DMS 273 (cell line): Measurements from ENCODE around the gene CEP55.
A peak's percentile ranks its signal among the peaks of the same experiment; 100 is the strongest.
"Not testable (repeated sequence)": the region's sequence is repeated elsewhere in the genome, so short reads cannot be mapped to it uniquely, and the experiment has no call there.

Source experiments
- DNase-seq: peaks from one replicate; lab custom pipeline; 2025; ENCODE audit not compliant: unreplicated experiment; lab: John Stamatoyannopoulos, UW

CEP55 gene

GRCh38 chr10:93496322-93497041 is at the start of gene CEP55:
CEP55 (plus strand) TSS chr10:93496612; CDS start chr10:93500052, 3,440 bp downstream.
- peak; percentile 96 for DNase-seq

- DNase-seq = no peak
Measured at GRCh38 chr10:93447019-93447418, 49.4 kb upstream of the CEP55 start.

GRCh38 chr10:93447970-93448369 is 48.4 kb upstream of the CEP55 start:
- DNase-seq = no peak

GRCh38 chr10:93451244-93451947 is 45.0 kb upstream of the CEP55 start:
- DNase-seq = no peak

GRCh38 chr10:93452143-93452542 is 44.3 kb upstream of the CEP55 start:
- peak; percentile 9 for DNase-seq

- DNase-seq = no peak
Measured at GRCh38 chr10:93454146-93454545, 42.3 kb upstream of the CEP55 start.

GRCh38 chr10:93454736-93455135 is 41.7 kb upstream of the CEP55 start:
- DNase-seq = no peak

GRCh38 chr10:93456480-93456879 is 39.9 kb upstream of the CEP55 start:
- no peak for DNase-seq

GRCh38 chr10:93457511-93457910 is 38.9 kb upstream of the CEP55 start:
- no peak for DNase-seq

GRCh38 chr10:93458821-93459257 is 37.6 kb upstream of the CEP55 start:
- DNase-seq = peak; percentile 16

- no peak for DNase-seq
Measured at GRCh38 chr10:93459466-93459865, 36.9 kb upstream of the CEP55 start.

GRCh38 chr10:93461109-93461806 is 35.2 kb upstream of the CEP55 start:
- DNase-seq = no peak

GRCh38 chr10:93461807-93462178 is 34.6 kb upstream of the CEP55 start:
- DNase-seq = peak; percentile 37

- DNase-seq = no peak
Measured at GRCh38 chr10:93462371-93462770, 34.0 kb upstream of the CEP55 start.

GRCh38 chr10:93462881-93463280 is 33.5 kb upstream of the CEP55 start:
- DNase-seq = no peak

GRCh38 chr10:93463723-93464476 is 32.5 kb upstream of the CEP55 start:
- peak; percentile 32 for DNase-seq

GRCh38 chr10:93464776-93465388 is 31.5 kb upstream of the CEP55 start:
- DNase-seq = no peak

GRCh38 chr10:93465806-93466675 is 30.4 kb upstream of the CEP55 start:
- DNase-seq = peak; percentile 96

GRCh38 chr10:93467635-93468034 is 28.8 kb upstream of the CEP55 start:
- not testable (repeated sequence) for DNase-seq
